ENCODE results near the gene ANKFN1.

The ANKFN1 gene, protein sequence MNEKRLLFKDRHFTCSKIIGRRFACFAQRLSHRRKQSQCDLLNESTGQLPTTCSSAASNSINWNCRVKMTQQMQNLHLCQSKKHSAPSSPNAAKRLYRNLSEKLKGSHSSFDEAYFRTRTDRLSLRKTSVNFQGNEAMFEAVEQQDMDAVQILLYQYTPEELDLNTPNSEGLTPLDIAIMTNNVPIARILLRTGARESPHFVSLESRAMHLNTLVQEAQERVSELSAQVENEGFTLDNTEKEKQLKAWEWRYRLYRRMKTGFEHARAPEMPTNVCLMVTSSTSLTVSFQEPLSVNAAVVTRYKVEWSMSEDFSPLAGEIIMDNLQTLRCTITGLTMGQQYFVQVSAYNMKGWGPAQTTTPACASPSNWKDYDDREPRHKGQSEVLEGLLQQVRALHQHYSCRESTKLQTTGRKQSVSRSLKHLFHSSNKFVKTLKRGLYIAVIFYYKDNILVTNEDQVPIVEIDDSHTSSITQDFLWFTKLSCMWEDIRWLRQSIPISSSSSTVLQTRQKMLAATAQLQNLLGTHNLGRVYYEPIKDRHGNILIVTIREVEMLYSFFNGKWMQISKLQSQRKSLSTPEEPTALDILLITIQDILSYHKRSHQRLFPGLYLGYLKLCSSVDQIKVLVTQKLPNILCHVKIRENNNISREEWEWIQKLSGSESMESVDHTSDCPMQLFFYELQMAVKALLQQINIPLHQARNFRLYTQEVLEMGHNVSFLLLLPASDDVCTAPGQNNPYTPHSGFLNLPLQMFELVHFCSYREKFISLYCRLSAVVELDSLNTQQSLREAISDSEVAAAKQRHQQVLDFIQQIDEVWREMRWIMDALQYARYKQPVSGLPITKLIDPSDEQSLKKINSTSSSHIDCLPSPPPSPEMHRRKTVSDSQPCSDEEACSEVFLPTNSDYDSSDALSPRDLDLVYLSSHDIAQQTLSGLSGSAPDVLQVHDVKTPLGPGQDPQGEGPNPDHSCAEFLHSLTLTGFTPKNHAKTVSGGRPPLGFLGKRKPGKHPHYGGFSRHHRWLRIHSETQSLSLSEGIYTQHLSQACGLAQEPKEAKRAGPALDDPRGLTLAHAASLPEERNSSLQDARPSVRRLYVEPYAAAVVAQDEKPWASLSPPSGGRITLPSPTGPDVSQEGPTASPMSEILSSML

DNA sequence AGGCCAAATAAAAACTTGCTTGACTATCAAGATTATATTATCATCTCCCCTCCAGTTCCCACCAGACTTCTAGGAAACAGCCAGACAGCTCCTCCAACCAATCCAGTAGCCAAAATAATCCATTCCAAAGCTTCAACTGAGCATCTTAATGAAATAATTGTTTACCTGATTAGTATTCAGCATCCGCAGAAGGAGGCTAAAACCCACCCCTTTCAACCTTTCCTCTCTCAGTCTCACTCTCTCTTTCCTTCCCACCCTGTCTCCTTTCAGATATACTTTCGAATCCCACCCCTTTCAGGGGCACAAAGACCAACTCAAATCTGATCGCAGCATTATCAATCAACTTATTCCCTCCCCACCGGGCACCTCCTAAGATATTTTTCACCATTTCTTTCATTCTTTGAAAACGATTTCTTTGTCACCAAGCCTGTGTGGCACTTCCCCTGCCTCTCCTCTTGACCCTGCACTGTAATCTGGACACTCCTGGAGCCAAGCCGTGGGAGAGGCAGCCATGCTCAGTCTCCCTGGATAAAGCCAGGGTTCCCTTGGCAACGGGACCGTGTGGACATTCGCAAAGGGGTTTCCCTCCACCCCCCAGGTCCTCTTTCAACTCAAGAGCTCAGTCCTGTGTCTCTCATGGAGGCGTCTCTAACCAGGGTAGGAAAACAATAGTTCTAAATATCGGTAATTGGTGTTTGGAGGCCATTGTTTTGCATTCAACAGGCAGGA lies at the start of gene ANKFN1:
Gene ANKFN1 (plus strand): TSS at position 602 of the 729 bp plus-strand sequence. CDS start 59,193 bp downstream, outside the sequence.
- DNase-seq, result peak in 1 of 2 donors; percentile 13

DNA sequence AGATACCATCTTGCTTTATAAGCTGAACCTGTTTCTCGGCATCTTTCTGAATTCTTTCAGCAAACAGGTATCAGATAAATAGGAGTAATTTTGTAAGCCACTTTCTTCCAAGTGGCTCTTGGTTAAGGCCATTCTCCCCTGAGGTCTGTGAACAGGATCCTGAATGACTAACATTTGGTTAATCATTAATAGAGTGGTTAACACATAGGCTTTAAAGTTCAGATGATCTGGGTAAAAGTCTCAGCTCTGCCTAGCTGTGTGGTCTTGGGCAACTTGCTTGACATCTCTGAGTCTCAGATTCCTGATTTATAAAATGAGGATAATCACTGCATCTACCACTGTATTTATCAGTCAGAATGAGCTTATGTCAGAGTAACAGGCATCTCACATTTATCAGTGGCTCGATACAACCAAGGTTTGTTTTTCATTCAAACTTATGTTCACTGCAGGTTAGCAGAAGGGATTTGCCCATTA lies 44.4 kb upstream of the ANKFN1 start:
- DNase-seq, result no peak

DNA sequence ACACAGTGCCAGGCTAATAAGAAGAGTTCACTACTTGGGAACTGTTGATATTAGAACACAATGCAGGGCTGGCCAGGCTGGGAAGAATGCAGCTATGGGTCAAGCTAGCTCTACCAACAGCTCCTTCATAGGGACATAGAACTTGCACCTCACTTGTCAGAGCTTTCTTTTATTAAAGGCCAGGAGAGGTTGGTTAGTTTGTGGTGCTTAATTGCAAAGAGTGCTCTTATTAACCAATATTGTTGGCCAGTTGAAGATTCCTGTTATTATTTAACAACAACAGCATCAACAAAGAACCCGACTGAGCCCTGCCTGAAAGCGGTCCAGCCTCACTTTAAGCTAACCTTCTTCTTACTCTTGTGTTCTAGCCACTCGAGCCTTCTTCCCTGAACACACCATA lies 43.4 kb upstream of the ANKFN1 start:
- no peak for DNase-seq

DNA sequence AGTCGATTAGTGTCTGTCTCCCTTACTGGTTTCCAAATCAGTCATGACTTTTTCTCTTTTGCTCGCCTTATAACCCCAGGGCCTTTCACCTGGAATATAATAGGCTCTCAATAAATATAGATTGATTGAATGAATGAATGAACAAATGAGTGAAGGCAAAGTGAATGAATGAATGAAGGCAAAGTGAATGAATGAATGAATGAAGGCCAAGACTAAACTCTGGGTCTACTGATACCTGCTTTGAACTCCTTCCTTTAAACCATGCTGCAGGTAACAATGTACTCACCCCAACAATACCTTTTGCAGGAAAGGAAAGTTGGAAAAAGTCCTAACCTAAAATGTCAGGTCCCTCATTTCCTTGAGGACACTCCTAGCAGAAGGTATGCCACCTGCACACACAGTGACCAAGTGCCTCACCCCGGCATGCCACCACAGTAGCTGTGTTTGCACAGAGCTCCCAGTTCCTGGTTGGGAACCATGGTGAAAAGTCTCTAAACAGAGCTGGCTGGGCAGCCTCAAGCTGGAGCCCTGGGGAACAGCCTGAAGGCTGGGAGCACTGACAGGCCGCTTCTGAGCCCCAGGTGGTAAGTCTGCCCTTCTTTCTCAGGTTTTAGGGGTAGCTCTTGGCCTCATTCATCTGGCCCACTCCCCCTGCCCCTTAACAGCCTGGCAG lies 42.7 kb upstream of the ANKFN1 start:
- no peak for DNase-seq

DNA sequence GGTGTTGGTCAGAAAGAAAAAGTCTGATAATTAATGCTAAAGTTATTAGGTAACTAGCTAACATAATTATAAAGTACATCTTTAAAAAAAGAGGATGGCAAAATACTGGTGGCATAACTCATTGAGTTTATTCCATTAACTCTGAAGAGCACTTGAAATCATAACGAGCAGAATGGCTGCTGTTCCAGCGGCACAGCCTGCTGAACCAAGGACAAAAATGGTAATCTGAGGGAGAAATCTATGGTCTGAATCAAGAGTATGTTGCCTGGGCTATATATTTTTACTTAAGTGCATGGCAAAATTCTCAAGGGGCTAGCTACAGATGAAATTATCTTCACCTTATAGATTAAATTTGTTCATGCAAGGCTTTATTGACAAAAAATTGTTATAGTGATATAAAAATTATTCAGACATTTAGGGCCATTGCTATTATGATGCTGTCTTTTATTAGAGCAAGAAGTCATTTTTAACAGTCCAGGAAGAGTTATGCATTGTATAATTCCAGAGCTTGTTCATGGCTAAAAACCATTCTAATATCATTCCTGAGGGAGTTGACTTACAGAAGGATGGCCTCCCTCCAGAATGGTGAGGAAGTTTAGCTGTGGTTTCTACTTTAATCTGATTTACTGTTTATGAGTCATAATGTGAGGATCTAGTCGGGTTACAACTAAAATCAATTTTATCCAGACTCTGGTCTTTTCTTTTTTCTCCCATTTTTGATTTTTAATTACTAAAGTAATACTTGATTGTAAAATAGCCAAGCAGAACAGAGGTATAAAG lies 41.4 kb upstream of the ANKFN1 start:
- no peak for DNase-seq

DNA sequence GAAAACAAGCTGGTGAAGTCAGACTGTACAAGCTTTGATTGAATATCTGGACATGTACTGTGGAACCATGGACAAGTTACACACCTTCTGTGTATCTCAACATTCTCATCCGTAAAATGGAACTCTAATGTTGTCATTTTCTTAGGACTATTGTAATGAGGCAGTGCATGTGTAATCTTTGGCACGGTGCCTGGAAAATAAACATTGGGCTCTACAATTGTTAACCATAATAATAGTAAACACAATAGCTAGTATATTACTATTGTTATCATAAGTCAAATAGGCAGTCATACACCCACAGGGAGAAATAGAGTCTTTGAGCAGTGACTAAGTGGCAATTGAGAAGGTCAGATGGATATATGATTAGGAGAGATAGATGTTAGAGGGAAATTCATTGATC lies 39.8 kb upstream of the ANKFN1 start:
- DNase-seq, result no peak

DNA sequence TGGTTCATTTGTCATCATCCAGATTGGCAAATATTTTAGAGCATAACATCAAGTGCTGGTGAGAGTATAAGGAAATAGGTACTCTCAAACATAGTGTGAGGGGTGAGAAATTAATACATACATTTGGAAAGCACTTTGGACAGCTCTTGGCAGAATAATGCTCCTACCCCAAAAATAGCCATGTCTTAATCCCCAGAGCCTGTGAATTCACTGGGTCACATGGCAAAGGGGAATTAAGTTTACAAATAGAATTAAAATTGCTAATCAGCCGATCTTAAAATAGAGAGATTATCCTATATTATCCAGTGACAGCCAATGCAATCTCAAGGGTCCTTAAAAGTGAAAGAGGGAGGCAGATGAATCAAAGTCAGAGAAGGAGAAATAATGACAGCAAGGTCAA lies 38.8 kb upstream of the ANKFN1 start:
- DNase-seq, result no peak

DNA sequence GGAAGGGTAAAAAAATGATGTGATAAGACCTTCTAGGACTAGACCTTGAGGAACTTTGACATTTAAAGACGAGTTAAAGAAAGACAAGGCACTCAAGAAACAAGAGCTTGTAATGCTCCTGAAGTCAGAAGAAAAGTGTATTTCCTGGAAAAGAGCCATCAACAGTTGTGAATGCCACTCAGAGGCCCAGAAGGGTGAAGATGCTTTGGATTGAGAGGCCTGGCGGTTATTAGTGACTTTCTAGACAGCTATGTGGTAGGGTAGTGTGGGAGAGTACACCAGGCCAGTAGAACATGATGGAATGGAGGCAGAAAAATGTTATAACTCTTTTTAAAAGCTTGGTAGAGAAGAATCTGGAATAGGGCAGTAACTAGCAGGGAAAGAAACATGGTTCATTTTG lies 34.1 kb upstream of the ANKFN1 start:
- DNase-seq, result no peak

DNA sequence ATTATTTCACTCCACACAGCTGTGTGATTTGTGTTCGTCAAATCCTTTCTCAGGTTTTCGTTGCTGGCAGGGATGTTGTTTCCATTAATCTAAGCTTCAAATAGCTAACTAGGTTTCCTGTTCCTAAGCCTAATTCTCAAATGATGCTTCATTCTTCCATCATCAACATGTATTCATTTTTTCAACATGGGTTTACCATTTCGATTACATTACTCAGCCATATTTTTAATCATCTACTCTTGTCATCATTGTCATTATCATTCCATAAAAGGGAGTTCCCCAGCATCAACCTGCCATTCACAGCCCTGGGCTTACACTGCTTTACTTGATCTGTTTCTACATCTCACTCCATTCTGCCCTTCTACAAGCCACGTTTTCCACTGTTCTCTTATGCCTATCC lies 33.3 kb upstream of the ANKFN1 start:
- no peak for DNase-seq

DNA sequence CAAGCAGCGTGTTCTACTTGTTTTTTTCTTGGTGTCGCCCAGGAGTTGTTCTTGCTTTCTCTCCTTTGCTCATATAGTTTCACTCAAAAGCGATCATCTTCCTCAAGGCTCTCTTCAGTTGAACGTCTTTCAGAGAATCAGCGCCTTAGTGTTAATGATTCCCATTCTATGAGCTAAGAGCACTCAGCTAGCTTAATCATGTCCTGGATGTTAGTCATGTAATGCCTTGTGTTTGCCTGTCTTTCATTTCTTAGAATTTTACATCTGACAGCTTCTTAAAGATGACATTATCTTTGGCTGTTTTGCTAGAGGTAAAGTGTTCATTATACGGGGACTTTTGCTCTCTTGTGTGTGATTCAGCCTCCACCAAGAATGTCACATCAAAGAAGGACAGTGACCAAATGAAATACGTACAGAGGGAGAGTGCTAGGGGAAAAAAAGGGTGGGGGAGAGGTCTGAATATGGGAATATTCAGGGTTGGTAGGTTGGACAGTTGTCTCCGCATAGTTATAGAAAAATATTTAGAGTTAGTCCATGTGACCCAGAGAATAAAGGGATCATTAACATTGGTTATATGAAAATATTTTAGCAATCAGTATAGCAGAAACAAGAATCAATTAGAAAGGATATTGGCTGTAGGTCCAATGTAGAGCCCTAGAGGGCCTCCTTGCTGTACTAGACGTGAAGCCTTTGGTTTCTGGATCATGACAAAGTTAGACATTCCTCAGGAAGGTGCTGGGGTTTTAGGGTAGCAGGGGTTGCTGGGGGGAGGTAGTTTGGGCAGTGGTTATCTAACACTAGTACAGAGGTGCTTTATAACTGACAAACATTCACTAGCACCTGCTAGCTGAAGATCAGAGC lies 31.9 kb upstream of the ANKFN1 start:
- DNase-seq, result no peak

DNA sequence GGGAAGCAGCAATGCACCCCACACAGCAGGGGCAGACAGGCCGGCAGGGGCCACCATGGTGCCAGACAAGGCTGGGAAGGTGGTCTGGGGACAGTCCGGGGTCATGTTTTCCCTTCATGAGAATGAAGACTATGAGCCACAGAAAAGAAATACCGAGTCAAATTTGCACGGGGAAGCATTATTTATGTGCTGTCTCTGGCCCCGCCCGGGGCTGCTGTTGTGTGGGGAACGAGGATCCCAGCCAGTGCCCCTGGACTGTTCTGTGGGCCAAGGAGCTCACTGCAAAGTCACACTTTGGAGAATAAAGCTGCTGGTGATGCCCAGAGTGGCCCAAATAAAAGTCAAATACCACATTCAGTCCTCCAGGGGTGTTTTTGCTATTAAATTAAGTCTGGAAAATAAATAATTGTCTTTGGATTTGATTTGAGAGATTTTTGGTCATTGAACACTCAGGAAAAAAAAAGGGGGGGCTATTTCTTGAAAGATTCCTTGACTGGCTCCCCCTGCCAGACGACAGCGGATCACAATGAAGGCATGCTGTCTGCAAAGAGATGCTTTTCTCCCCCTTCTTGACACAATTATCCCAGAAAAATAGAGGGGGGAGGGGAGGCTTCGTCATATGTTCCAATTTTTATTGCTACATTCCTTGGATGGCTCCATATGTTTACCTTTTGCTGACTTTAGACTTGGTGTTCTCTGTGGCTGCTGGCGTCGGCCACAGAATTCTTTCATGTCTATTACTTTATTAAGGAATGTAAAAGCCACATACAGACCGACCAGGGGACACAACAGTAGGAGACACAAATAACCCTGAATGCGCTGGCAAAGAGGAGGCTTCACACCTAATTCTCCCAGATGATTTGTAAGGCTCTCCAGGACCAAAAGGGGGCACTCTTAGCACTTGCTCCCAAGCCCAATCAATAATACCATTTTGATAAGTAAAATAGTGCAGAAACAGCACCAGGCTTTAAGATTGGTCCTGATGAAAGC lies 27.1 kb upstream of the ANKFN1 start:
- peak in 1 of 2 donors; percentile 2 for DNase-seq

DNA sequence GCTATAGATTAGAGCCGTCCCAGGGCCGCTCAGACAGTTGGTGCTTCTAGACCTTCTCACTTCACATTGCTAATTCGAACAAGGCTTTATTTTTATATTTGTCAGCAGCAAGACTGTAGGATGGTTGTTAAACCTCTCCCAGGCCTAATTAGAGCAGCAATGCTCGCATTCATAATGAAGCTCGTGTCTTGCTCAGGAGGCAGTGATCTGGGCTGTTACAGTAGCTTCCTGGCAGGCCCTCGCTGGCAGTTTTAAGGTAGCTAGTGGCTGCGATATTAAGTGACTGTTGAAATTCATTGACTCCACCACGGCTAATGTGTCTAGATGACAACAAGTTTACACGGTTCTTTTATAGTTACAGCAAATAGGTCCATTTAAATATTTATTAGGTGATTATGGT lies 23.2 kb upstream of the ANKFN1 start:
- no peak for DNase-seq

DNA sequence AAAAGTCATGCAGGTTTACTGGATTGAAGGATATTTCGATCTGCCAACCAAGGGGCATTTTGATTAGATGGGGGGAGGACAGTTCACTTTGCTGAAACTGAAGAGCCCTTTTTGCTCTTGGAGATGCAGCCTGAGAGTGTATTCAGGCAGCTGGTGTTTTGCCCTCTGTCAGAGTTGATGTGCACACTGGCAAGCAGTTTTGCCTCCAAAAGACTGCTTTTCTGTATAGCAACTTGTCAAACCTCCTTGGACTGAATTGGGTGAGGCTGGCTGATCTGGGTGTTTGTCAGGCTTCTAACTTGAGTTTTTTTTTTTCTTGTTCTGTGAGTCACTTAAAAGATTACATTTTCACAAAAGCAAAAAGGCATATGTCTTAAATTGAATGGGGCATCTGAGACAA lies 22.6 kb upstream of the ANKFN1 start:
- DNase-seq, result no peak

DNA sequence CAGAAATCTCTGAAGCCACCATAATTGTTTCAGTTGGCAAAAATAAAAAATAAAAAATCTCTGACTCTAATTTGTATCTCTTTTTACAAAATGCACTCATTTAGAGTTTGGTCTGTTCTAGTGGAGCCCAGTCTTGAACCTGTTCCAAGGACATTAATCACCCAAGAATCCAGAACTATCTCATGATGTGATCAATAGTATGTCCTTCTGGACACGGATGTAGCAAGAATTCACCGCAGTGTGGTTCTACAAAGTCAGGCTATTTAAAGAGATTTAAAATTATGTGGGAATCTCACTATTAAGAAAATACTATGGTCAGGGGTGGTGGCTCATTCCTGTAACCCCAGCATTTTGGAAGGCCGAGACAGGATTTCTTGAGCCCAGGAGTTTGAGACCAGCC lies 21.8 kb upstream of the ANKFN1 start:
- DNase-seq, result no peak

DNA sequence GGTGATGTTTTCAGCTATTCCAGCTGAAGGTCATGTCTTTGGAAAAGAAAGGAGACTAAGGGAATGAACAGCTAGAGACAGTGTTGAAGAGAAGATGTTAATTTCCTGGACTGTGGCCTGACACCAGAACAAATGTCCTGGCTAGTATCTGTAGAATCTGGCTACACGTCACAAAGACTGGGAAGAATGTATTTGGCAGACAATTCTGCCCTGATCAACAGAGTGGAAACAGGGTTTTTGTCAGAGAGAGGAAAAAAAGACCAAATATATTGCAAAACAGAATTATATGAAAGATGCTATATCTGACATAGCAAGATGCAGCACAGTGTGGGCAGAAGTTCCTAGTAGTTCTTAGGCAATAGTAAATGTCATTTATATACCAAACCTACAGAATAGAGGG lies 17.0 kb upstream of the ANKFN1 start:
- DNase-seq, result no peak

DNA sequence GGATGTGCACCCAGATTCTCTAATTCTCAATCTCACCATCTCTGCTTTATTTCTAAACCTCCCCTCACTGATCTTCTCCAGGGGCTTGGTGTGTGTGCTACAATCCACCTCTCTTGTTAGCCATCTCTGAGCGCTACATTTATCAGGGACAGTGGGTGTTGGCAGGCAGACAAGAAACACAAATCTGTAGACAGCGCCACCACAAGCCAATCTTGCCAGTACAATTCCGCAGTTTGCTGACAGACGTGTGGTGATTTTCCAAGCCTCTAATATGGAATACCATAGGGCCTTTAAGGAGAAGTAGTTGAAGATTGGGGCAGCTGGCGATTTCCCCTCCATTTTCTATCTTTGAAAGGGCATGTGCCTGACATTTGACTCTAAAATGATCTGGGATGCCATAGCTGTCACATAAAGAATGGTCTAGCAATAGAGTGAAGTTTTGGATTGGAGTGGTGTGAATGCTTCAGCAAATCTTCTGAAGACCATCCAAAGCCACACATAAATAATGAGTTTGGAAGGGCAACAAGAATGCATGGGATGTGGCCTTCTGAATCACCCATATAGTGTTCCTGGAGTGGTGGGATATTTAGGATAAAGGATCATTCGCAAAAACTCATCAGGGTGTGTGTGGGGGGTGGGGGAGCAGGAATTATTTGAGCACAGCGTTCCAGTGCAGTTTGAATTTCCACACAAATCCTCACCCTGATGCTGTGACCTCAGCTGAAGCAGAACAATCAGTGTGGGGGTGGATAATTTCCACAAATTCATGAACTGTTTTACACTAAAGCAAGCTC lies 12.0 kb upstream of the ANKFN1 start:
- DNase-seq, result no peak

DNA sequence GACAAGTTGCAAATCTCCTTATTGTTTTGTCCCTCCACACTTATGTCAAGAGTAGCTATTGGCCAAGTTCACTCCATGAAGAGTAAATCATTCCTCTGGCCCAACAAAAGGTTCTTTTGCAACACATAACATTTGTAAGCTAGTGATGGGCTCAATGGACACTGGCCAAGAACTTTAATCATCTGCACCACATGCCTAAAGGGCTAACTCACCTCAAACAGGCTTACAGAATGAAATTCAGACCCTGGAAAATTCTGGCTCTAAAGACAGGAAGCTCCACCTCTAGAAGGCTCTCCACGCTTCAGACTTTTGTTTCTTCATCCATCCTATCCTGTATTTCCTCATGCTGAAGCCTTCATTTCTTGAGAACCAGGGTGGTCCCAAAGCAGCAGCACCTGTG lies 10.9 kb upstream of the ANKFN1 start:
- DNase-seq, result no peak

DNA sequence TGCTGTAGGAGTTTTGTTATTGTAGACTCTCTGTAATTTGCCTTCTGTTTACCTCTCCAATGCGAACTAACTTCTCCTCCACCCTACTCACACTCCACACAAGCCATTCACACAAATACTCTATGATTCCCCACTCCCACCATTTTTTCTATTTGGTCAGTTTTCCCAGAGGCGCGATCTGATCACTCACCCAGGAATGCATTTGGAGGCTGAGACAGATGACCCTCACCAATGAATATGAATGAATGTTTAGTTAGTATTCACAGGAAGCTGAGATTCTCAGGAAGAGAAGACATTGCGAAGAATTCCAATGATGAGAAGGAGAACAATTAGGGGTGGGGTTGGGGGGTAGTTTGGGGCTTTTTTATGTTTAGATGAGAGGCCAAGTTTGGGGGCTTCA lies 10.5 kb upstream of the ANKFN1 start:
- no peak for DNase-seq
